Thoracic aorta (tissue), 2 donors: ENCODE data around the gene LRRC4B. TPM values are rescaled to one million over a fixed set of nuclear protein-coding genes. Genes with fewer than 3 reads are reported as not detected.

Experiments
- ATAC-seq: fragments of 150-250 bp; one replicate; pipeline ENCODE4 v1.8.0; 2017; ENCODE audit warnings: low read depth; ENCODE audit not compliant: insufficient number of reproducible peaks, low FRiP score
- DNase-seq: peaks from one replicate; pipeline ENCODE4 v3.0.0-alpha.2; 2020; ENCODE audit warnings: low spot score
- H3K27ac ChIP-seq, 2 donors: fragments of 200-600 bp; sonication (generic); 1 replicate in 1 of 2; 2 replicates in 1 of 2; pipeline ENCODE4 v1.5.1; 2016; ENCODE audit warnings: mild to moderate bottlenecking in 2 of 2, moderate library complexity in 2 of 2
- H3K27me3 ChIP-seq: fragments of 200-600 bp; sonication (generic); replicated peaks from 2 replicates; pipeline ENCODE4 v1.6.0; 2016; ENCODE audit warnings: mild to moderate bottlenecking; ENCODE audit not compliant: insufficient read depth
- H3K36me3 ChIP-seq: fragments of 200-600 bp; sonication (generic); one replicate; pipeline ENCODE4 v1.5.1; 2016
- H3K4me1 ChIP-seq, 2 donors: fragments of 200-600 bp; sonication (generic); 1 replicate in 1 of 2; 2 replicates in 1 of 2; pipeline versions ENCODE4 v1.5.1 to v1.6.0; 2016; ENCODE audit warnings: low read depth in 2 of 2, mild to moderate bottlenecking in 1 of 2; ENCODE audit not compliant: control insufficient read depth in 1 of 2
- H3K4me3 ChIP-seq: fragments of 200-600 bp; sonication (generic); 2 replicates; pipeline ENCODE4 v1.5.1; 2016; ENCODE audit warnings: mild to moderate bottlenecking
- H3K9me3 ChIP-seq: fragments of 200-600 bp; sonication (generic); 2 replicates; pipeline ENCODE4 v1.5.1; 2016
- total RNA-seq, 2 donors: library from RNA; depleted of rRNA; stranded (reverse); fragments of >200 nt; gene quantifications; one replicate each; pipeline versions ENCODE4 v1.1.0 to v1.2.3, GENCODE V29; 2016
- TF ChIP-seq, protein P1 (sequence below): fragments of 200-600 bp; sonication (generic); IDR thresholded peaks from one replicate; pipeline ENCODE4 v1.5.1; 2019; ENCODE audit warnings: antibody characterized with exemption

LRRC4B gene
- total RNA-seq, 2 donors from 2014 or later: 5.3 to 13.7 TPM

DNA sequence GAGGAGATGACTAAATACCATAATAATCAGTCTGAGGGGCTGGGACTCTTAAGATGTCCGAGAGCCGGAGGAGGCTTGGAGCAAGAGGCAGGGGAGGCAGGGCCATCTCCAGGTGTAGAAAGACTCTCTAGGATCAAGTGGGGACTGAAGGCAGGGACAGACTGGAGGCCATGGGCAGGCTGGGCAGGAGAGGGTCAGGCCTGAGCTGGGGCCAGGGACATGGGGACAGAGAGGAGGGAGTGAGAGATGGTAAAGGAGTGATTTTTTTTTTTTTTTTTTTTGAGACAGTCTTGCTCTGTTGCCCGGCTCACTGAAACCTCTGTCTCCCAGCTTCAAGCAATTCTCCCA lies 59.4 kb downstream of the LRRC4B start:
- no peak for ATAC-seq
- Histone ChIP-seq H3K27ac (no peak overlapping the region), H3K4me3 (no peak overlapping the region), H3K36me3 (no peaks in the 10 kb centered on the region), H3K9me3 (no peaks in the 10 kb centered on the region), H3K4me1 (peaks cover 7 to 10% of the 10 kb centered on the region in 2 donors), H3K27me3 (no peaks in the 10 kb centered on the region)
- TF ChIP-seq, protein P1, sequence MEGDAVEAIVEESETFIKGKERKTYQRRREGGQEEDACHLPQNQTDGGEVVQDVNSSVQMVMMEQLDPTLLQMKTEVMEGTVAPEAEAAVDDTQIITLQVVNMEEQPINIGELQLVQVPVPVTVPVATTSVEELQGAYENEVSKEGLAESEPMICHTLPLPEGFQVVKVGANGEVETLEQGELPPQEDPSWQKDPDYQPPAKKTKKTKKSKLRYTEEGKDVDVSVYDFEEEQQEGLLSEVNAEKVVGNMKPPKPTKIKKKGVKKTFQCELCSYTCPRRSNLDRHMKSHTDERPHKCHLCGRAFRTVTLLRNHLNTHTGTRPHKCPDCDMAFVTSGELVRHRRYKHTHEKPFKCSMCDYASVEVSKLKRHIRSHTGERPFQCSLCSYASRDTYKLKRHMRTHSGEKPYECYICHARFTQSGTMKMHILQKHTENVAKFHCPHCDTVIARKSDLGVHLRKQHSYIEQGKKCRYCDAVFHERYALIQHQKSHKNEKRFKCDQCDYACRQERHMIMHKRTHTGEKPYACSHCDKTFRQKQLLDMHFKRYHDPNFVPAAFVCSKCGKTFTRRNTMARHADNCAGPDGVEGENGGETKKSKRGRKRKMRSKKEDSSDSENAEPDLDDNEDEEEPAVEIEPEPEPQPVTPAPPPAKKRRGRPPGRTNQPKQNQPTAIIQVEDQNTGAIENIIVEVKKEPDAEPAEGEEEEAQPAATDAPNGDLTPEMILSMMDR: no peak
- DNase-seq: no peak

DNA sequence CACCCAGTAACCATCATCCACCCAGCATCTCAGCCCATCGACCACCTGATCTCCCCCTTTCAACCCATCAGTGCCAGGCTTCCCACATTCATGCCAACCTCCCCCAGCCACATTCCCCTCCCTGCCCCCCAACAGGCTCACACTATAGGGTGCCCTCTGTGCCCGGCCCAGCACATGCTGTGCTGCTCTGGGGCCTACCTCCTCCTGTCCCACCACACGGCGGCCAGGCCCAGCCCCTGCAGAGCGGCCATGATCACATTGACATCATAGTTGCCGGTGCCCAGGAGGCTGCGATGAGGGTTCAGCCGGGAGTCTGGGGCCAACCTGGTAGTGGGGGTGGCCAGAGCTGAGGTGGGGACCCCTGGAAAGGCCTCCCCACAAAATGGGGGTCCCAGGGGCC lies 60.9 kb downstream of the LRRC4B start:
- DNase-seq: no peak
- no peaks in the 10 kb centered on the region for H3K36me3 ChIP-seq

DNA sequence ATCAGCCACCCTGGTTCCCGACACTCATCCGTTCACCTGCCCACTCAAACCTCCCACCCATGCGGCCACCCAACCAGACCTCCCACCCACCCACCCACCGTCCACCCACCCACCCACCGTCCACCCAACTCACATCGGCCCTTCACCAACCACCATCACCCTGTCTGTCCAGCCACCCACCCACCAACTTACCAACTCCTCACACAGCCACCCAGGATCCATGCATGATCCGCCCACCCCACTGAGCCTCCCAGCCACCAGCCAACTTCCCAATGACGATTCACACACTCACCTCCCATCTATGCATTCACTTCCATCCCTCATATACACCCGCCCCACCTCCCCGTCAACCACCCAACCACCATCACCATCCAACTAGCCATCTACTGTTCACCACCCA lies 61.5 kb downstream of the LRRC4B start:
- ATAC-seq (no peak), DNase-seq (no peak)
- H3K27me3 ChIP-seq: no peaks in the 10 kb centered on the region
- peaks cover 7 to 10% of the 10 kb centered on the region in 2 donors for H3K4me1 ChIP-seq
- H3K4me3 ChIP-seq: no peak overlapping the region
- no peaks in the 10 kb centered on the region for H3K9me3 ChIP-seq
- H3K27ac ChIP-seq: no peak overlapping the region
- TF ChIP-seq, protein P1: no peak
- no peaks in the 10 kb centered on the region for H3K36me3 ChIP-seq

More for the DNA sequence above, 60.9 kb downstream of the LRRC4B start:
- H3K9me3 ChIP-seq: no peaks in the 10 kb centered on the region
- TF ChIP-seq, protein P1: no peak
- ATAC-seq: no peak
- H3K27ac ChIP-seq: no peak overlapping the region
- H3K27me3 ChIP-seq: no peaks in the 10 kb centered on the region
- peaks cover 7 to 10% of the 10 kb centered on the region in 2 donors for H3K4me1 ChIP-seq
- no peak overlapping the region for H3K4me3 ChIP-seq

DNA sequence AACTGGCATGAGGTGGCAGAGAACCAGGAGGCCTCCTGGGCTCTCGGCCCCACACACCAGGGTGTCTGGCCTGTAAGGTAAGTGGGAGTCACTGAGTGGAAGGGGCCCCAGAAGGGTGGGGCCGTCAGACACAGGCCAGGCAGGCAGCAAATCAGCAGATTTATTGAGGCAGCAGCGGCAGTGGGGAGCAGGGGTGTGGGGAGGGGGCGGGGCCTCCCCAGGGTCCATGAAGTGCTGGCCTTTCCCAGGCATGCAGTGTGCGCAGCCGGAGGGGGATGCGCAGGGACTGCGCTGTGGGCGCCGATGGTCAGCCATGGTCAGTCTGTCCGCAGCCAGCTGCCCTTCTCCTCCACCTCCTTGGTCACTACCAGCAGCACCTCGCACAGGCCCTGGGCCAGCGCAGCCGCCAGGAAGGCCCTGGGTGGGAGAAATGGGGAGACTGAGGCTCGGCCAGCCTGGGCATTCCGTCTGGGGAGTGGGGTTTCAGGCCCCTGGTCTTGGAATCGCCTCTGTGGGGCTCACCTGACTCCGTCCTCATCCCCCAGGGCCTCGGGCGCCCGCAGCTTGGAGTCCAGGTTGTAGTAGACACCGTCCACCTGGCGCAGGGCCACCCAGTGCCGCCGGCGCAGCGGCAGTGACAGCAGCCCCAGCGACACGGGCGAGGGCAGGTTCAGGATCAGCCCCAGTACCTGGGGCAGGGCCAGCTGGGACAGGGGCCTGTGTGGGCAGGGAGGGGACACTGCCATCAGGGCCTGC lies 62.2 kb downstream of the LRRC4B start:
- Histone ChIP-seq H3K4me3 (no peak overlapping the region), H3K27me3 (no peaks in the 10 kb centered on the region), H3K4me1 (peaks cover 7 to 10% of the 10 kb centered on the region in 2 donors), H3K27ac (no peak overlapping the region), H3K36me3 (no peaks in the 10 kb centered on the region), H3K9me3 (no peaks in the 10 kb centered on the region)
- TF ChIP-seq, protein P1: no peak
- no peak for DNase-seq
- ATAC-seq: no peak

DNA sequence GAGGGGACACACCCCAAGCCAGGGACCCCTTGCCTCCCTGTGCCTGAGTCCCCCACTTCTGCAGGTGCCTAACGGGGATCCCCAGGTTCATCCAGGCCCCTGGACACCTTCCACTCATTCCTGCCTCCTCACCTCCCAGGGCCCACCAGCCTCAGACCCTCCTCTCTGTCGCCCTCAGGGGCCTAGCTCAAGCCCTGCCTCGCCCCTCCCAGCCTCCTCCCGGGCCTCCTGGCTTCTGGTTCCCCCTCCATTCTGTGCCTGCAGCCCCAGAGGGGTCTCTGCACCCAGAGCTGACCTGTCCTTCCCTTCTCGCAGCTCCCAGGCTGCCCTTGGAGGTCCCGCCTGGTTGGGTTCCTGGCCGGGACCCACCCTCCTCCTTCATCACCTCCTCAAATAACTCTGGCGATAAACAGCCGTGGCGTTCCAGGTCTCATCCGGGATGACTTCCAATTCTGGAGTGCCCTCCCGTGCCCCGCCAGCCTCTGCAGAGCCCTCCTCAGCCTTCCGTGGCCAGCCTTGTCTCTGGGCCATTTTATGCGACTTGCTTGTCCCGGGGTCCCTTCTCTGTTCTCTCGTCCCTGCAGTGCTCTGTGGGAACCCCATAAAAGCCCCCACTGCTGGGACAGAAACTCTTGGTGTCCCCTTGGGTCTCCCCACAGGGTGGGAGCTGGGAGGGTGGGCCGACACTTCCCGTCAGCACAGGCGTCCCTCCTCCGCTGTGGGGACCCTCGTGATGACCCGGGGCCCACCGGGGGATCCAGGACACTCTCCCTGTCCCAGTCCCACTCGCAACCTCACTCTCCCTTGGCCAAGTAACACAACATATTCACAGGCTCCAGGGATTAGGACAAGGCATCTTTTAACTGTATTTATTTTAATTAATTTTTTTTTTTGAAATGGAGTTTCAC lies 66.4 kb downstream of the LRRC4B start:
- Histone ChIP-seq H3K9me3 (no peaks in the 10 kb centered on the region), H3K4me3 (no peak overlapping the region), H3K4me1 (no peaks in the 10 kb centered on the region), H3K36me3 (no peaks in the 10 kb centered on the region), H3K27me3 (no peaks in the 10 kb centered on the region), H3K27ac (no peak overlapping the region)
- DNase-seq (no peak), ATAC-seq (no peak)
- TF ChIP-seq, protein P1: no peak
